Upper lobe of left lung (tissue), 6 donors: ENCODE data around the gene PDHB. TPM values are rescaled to one million over a fixed set of nuclear protein-coding genes. Genes with fewer than 3 reads are reported as not detected.
A peak's percentile ranks its signal among the peaks of the same experiment; 100 is the strongest.

Experiments used
- ATAC-seq, 2 donors: fragments of 200-7000 bp; cut with Tn5 transposase; one replicate each; pipeline ENCODE4 v1.9.1; 2022; ENCODE audit warnings: mild to moderate bottlenecking in 2 of 2, moderate library complexity in 2 of 2; ENCODE audit not compliant: low FRiP score in 2 of 2
- DNase-seq, 2 donors: peaks; one replicate each; pipeline ENCODE4 v3.0.0-alpha.2; 2019 to 2020
- H3K27ac ChIP-seq, 4 donors: fragments of 200-600 bp; sonication (generic); one replicate each; pipeline ENCODE4 v1.5.1; 2016 to 2019
- H3K27me3 ChIP-seq, 4 donors: fragments of 200-600 bp; sonication (generic); one replicate each; pipeline ENCODE4 v1.5.1; 2017 to 2019
- H3K36me3 ChIP-seq, 4 donors: fragments of 200-600 bp; sonication (generic); one replicate each; pipeline ENCODE4 v1.5.1; 2016 to 2019
- H3K4me1 ChIP-seq, 4 donors: fragments of 200-600 bp; sonication (generic); one replicate each; pipeline ENCODE4 v1.5.1; 2018 to 2019
- H3K4me3 ChIP-seq, 4 donors: fragments of 200-600 bp; sonication (generic); one replicate each; pipeline ENCODE4 v1.5.1; 2017 to 2019; ENCODE audit warnings: mild to moderate bottlenecking in 2 of 4, moderate library complexity in 1 of 4
- H3K9me3 ChIP-seq, 4 donors: fragments of 200-600 bp; sonication (generic); one replicate each; pipeline ENCODE4 v1.5.1; 2018 to 2019
- EP300 ChIP-seq, 4 donors: sonication (generic); formaldehyde crosslinking; IDR thresholded peaks; one replicate each; pipeline ENCODE4 v1.5.1; 2017; ENCODE audit warnings: antibody characterized with exemption in 4 of 4, control low read depth in 2 of 4
- POLR2A ChIP-seq, 4 donors: fragments of 450-650 bp; IDR thresholded peaks; one replicate each; pipeline ENCODE4 v1.5.1; 2016 to 2017; ENCODE audit warnings: antibody characterized with exemption in 4 of 4, mild to moderate bottlenecking in 2 of 4
- POLR2AphosphoS5 ChIP-seq, 2 donors: sonication (generic); formaldehyde crosslinking; IDR thresholded peaks; one replicate each; pipeline ENCODE4 v1.5.1; 2017; ENCODE audit warnings: antibody characterized with exemption in 2 of 2
- WGBS, 2 donors: methylation state at CpG; one replicate each; pipeline ENCODE4 v1.1.5; 2017 to 2018; 5-methylcytosine and 5-hydroxymethylcytosine counted together
- total RNA-seq, 6 donors: library from RNA; depleted of rRNA in 4 of 6; stranded (reverse); fragments of >200 nt in 4 of 6; gene quantifications; one replicate each; pipeline versions ENCODE4 v1.1.0 to v1.2.1, GENCODE V29; 2016 to 2021
- TF ChIP-seq, protein P1 (sequence below), 6 experiments: fragments of 450-650 bp in 4 of 6; fragments of 200-600 bp in 2 of 6; sonication (generic) in 2 of 6; IDR thresholded peaks; one replicate each; pipeline ENCODE4 v1.5.1; 2016 to 2019; ENCODE audit warnings: antibody characterized with exemption in 6 of 6
- donor health status: DM: no; HTN: no; CAD: no; lungs with moderate emphysema.
- donor health status: DM: no; HTN: yes; CAD: no; lungs with severe emphysema.

Gene PDHB
- total RNA-seq, 6 donors from 2014 or later = 20.4 to 81.4 (median 48.5) TPM

GRCh38 chr3:58466899-58467563 lies 33.4 kb upstream of the PDHB start:
- DNase-seq = no peak
- ATAC-seq = no peak
- peaks cover 11 to 28% (median 22%) of the 10 kb centered on the region in 4 donors for H3K4me1 ChIP-seq
- no peaks in the 10 kb centered on the region for H3K27me3 ChIP-seq
- H3K27ac ChIP-seq = no peak overlapping the region
- H3K36me3 ChIP-seq = no peaks in the 10 kb centered on the region
- no peaks in the 10 kb centered on the region for H3K9me3 ChIP-seq
- 88 to 97% methylated on average over 4 of the region's 4 CpGs for WGBS, 2 donors
- TF ChIP-seq POLR2A (IDR thresholded peaks at IDR 0.05) (no peak), EP300 (IDR thresholded peaks at IDR 0.05) (no peak), POLR2AphosphoS5 (IDR thresholded peaks at IDR 0.05) (no peak)
- TF ChIP-seq, protein P1, sequence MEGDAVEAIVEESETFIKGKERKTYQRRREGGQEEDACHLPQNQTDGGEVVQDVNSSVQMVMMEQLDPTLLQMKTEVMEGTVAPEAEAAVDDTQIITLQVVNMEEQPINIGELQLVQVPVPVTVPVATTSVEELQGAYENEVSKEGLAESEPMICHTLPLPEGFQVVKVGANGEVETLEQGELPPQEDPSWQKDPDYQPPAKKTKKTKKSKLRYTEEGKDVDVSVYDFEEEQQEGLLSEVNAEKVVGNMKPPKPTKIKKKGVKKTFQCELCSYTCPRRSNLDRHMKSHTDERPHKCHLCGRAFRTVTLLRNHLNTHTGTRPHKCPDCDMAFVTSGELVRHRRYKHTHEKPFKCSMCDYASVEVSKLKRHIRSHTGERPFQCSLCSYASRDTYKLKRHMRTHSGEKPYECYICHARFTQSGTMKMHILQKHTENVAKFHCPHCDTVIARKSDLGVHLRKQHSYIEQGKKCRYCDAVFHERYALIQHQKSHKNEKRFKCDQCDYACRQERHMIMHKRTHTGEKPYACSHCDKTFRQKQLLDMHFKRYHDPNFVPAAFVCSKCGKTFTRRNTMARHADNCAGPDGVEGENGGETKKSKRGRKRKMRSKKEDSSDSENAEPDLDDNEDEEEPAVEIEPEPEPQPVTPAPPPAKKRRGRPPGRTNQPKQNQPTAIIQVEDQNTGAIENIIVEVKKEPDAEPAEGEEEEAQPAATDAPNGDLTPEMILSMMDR (IDR thresholded peaks at IDR 0.05) = no peak
- H3K4me3 ChIP-seq = no peak overlapping the region

DNA sequence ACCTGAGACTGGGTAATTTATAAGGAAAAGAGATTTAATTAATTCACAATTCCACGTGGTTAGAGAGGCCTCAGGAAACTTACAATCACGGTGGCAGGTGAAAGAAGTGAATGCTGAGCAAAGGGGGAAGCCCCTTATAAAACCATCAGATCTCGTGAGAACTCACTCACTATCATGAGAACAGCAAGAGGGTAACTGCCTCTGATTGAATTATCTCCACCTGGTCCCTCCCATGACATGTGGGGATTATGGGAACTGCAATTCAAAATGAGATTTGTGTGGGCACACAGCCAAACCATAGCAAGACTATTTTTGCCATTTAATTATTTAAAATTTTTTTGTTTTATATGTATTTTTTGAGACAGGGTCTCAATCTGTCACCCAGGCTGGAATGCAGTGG lies 31.2 kb upstream of the PDHB start:
- no peaks in the 10 kb centered on the region for H3K36me3 ChIP-seq
- WGBS, 2 donors = 58 to 71% methylated on average over 3 of the region's 3 CpGs
- DNase-seq = no peak
- no peaks in the 10 kb centered on the region for H3K9me3 ChIP-seq
- no peak for ATAC-seq
- H3K4me1 ChIP-seq = peaks cover 6 to 14% (median 10%) of the 10 kb centered on the region in 4 donors
- H3K27me3 ChIP-seq = no peaks in the 10 kb centered on the region
- no peak overlapping the region for H3K4me3 ChIP-seq
- TF ChIP-seq, protein P1 (IDR thresholded peaks at IDR 0.05) = peak in 1 of 6 experiments; percentile 12
- no peak for TF ChIP-seq POLR2AphosphoS5 (IDR thresholded peaks at IDR 0.05)
- H3K27ac ChIP-seq = no peak overlapping the region

GRCh38 chr3:58463942-58464271 lies 30.3 kb upstream of the PDHB start:
- Histone ChIP-seq H3K4me1 (peaks cover 6 to 14% (median 10%) of the 10 kb centered on the region in 4 donors), H3K27me3 (no peaks in the 10 kb centered on the region), H3K27ac (no peak overlapping the region), H3K4me3 (no peak overlapping the region), H3K36me3 (no peaks in the 10 kb centered on the region), H3K9me3 (no peaks in the 10 kb centered on the region)
- TF ChIP-seq POLR2A (IDR thresholded peaks at IDR 0.05) (no peak), EP300 (IDR thresholded peaks at IDR 0.05) (no peak), POLR2AphosphoS5 (IDR thresholded peaks at IDR 0.05) (no peak)
- TF ChIP-seq, protein P1 (IDR thresholded peaks at IDR 0.05) = no peak
- WGBS, 2 donors = 37 to 38% methylated on average over 5 of the region's 5 CpGs
- DNase-seq = no peak
- no peak for ATAC-seq

- H3K27me3 ChIP-seq = no peaks in the 10 kb centered on the region
- peak; percentile 90 to 95 for ATAC-seq
- H3K4me1 ChIP-seq = peaks cover 6 to 14% (median 10%) of the 10 kb centered on the region in 4 donors
- no peak overlapping the region for H3K27ac ChIP-seq
- DNase-seq = peak in 1 of 2 donors; percentile 83
- 15 to 21% methylated on average over 16 to 18 of the region's 18 CpGs for whole genome bisulfite sequencing, 2 donors
- TF ChIP-seq EP300 (IDR thresholded peaks at IDR 0.05) (no peak), POLR2AphosphoS5 (IDR thresholded peaks at IDR 0.05) (no peak), POLR2A (IDR thresholded peaks at IDR 0.05) (no peak)
- TF ChIP-seq, protein P1 (IDR thresholded peaks at IDR 0.05) = peak; percentile 59 to 76 (median 72)
- H3K4me3 ChIP-seq = peak overlapping the region in 3 of 4 donors; percentile 7 to 37 (median 20)
- H3K36me3 ChIP-seq = no peaks in the 10 kb centered on the region
- no peaks in the 10 kb centered on the region for H3K9me3 ChIP-seq
Measured at GRCh38 chr3:58463181-58463941, 29.7 kb upstream of the PDHB start.
